Central memory CD4-positive, alpha-beta T cell (primary cell): ENCODE results near the gene FUT8.

Experiments used
- DNase-seq: peaks from one replicate; pipeline ENCODE4 v3.0.0; 2022

The FUT8 gene

DNA sequence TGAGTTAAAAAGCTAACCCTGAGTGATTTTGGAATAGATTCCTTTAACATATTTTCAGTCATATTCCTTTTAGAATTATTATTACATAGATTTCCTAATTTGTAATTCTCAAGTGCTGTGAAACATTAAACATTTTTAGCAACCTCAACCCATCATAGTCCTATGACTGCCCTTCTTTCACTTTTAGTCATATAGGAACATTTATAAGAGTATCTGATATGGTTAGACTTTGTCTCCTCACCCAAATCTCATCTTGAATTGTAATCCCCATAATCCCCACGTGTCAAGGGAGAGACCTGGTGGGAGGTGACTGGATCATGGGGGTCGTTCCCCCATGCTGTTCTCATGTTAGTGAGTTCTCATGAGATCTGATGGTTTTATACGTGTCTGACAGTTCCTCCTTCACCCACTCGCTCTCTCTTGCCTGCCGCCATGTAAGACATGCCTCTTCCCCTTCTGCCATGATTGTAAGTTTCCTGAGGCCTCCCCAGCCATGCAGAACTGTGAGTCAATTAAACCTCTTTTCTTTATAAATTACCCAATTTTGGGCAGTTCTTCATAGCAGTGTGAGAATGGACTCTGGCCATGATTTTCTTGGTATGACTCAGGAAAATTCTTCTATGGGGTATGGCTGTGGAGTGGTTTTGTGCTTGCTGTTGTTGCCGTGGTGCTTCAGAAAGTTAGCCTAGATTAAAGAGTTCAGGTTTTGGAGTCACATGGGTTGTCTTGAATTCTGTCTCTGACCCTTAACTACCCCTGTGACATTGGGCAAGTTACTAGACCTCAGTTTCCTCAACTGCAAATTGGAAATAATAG lies 83.9 kb downstream of the FUT8 start:
- DNase-seq = no peak

DNA sequence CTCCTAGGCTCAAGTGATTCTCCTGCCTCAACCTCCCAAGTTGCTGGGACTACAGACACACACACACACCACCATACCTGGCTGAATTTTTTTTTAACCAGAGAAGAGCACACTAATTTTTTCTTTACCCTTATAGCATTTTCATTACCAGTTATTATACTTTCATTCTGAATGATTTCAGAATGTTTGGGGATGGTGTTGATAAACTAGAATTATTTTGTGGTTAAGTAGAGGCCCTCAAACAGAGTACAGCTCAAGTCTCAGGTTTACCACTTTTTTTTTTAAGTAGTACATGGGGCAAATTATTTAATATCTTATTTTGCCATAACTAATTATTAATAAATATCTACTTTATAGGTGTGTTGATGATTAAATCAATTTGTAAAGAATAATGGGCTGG lies 86.6 kb downstream of the FUT8 start:
- no peak for DNase-seq

DNA sequence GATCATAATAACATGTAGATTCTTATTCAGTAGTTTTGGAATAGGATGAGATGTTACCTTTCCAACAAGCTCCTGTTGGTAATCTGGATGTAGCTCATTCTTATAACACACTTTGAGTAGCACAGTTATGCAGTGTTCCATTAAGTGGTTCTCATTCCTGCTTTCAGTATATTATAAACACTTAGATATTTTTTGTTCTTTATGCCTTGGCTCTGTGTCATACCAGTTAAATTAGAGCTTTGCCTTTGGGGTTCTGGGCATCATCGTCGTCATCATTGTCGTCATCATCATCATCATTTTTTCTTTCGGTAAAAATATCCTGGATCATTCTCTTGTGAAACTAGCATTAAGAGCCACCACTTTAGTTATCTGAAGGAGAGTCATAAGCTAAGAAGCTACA lies 87.5 kb downstream of the FUT8 start:
- DNase-seq = no peak

DNA sequence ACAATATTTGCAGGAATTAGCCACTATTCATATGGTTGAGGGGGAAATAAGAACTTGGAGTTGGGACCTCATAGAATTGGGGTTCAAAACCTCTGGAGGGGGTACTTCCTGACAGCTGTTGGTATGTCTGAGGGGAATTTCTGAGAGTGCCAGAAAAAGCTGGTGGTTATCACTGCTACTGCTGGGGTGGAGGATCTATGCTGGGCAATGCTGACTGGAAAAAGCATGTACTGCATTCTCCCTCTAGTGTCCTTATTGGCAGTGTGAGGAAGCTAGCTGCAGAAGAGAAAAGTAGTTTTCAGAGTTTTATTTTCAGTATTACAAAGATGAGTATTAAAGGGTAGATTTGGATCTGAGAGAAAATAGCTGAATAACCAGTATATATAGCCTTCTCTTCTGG lies 88.8 kb downstream of the FUT8 start:
- no peak for DNase-seq

DNA sequence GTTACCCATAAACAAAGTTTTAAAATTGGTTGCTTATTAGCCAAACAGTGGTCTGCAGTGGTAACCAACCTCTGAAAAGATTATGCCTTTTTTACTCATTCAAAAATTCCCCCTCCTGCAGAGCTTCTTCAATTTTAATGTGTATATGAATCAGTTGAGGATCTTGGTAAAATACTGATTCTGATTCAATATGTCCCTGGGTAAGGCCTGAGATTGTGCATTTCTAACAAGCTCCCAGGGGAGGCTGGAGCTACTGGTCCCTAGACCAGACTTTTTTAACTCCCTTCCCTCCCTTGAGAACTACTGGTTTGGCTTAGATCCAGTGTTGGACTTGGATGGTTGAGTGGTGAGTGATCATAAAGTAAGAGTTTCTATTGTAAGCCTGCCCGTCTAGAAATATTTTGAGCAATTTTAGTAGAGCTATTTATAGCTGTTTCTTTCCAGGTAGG lies 90.2 kb downstream of the FUT8 start:
- no peak for DNase-seq

DNA sequence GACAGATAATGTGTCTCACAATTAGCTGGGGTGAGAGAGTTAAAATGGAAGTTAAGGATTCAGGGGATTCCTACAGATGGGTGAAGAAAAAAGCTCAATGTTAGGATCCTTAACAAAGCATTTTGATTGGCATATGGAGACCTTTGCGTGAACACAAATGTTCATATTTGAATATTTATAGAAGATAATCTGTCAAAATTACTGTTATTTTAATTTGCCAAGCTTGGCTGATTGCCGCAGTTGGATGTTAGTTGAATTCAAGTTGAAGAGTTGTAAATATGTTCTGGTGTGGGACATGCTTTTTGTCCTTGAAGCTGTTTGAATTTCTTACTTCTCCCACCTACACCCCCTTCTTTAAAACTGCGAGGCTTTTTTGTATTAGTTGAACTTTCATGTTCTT lies 91.2 kb downstream of the FUT8 start:
- DNase-seq = no peak

DNA sequence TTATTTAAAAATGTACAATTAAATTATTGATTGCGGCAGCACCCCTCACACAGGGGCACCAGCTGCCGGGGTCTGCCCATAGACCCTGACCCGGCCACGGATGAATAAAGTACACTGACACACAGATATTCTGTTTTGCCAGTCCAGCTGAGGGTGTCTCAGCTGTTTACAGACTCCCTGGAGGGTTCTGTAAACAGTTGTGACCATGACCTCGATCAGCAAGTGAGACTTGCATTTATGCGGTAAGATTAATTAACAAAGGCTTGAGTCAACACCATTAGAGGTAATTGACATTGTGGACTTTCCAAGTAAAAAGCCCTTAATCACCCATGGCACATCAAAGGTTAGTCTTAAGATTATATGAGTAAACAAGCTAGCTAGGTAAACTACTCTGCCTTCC lies 94.3 kb downstream of the FUT8 start:
- DNase-seq = no peak

DNA sequence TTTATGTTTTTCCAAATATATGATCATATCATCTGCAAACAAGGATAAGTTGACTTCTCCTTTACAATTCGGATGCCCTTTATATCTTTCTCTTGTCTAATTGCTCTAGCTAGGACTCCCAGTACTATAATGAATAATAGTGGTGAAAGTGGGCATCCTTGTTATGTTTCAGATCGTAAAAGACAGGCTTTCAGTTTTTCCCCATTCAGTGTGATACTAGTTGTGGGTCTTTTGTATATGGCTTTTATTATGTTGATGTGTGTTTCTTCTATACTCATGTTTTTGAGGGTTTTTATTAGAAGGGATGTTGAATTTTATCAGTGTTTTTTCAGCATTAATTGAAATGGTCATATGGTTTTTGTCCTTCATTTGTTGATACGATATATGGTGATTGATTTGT lies 97.3 kb downstream of the FUT8 start:
- no peak for DNase-seq

DNA sequence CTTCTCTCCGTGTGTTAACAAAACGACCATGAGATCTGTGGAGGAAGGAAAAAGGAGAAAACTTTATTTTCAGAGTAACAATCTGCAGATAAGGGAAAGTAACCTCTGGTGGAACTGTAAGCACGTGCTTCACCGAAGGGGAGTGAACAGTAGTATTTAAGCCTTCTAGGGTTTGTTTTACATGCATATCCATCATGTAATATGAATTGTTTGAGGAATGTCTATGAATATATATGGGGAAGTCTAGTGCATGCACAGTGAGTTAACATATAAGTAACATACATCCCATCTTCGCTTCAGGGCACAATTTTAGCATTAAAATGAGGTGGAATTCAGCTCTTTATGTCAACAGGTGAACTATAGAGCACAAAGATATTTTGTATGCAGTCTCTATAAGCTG lies 101.1 kb downstream of the FUT8 start:
- no peak for DNase-seq

DNA sequence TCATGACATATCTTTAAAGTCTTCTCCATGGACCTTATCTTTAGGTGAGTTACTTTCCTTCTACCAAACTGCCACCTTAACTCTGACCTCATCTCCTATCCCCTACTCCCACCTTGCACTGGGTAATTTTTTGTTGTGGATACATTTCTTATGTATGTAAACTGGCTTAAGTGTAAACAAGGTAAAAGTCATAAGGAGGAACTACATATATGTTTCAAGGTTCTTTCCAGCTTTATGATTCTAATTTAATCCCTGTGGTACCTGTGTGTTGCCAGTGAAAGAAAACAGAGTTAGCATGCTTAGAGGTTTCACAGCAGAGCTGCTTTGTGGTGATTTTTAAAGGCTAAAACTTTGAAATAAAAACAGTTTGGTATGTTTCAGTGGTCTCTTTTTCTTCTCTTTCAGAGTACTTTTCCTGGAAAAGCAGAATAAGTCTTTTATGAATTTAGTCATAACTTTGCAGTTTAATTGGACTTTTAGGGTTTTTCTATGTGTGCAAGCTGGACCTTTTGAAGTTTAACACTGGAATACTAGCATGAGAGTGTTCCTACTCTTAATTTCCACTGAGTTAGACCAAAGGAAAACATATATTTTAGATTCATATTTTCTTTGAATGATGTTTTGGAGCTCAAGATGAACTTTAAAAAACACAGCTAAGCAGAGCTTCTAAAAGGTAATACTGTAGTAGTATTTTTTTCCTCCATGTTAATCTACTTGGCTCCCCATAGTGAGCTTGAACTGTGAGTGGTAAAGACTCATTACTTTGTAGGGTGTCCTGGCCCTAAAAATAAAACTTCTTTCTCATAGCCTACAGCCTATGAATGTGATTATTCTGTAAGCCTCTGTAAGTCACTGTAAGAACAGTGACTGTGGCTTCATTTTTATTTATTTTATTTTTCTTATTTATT lies 105.4 kb downstream of the FUT8 start:
- no peak for DNase-seq

DNA sequence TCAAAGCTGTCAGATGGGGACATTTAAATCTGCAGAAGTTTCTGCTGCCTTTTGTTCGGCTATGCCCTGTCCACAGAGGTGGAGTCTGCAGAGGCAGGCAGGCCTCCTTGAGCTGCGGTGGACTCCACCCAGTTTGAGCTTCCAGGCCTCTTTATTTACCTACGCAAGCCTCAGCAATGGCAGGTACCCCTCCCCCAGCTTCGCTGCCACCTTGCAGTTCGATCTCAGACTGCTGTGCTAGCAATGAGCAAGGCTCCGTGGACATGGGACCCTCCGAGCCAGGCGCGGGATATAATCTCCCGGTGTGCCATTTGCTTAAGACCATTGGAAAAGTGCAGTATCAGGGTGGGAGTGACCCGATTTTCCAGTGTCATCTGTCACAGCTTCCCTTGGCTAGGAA lies 115.5 kb downstream of the FUT8 start:
- no peak for DNase-seq

DNA sequence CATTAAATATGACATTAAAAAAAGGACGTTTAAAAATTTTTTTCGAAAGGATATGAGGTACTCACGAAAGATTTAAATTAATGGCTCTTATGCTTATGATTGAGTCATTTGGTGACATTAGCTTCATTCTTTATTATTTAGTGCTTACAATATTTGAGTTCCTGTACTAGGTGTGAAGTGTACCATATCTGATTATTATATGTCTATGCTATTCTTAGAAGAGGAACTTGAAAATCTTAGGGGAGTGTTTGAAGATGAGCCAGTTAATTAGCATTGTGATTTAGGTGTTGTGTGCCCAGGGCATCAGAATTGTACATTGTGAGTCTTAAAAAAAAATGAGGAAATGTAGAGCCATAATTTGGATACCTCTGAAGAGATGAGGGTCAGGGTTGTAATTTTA lies 118.6 kb downstream of the FUT8 start:
- DNase-seq = no peak

DNA sequence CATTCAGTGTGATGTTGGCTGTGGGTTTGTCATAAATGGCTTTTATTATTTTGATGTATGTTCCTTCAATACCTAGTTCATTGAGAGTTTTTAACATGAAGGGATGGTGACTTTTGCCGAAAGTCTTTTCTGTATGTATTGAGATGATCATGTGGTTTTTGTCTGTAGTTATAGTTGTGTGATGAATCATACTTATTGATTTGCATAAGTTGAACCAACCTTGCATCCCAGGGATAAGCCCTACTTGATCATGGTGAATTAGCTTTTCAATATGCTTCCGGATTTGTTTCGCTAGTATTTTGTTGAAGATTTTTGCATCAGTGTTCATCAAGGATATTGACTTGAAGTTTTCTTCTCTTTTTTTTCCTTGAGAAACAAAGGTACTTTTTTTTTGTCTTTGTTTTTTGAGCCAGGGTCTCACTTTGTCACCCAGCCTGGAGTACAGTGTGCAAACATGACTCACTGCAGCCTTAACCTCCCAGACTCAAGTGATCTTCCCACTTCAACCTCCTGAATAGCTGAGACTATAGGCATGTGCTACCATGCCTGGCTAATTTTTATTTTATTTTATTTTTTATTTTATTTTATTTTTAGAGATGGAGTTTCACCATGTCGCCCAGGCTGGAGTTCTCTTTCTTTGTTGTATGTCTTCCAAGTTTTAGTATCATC lies 121.3 kb downstream of the FUT8 start:
- no peak for DNase-seq

DNA sequence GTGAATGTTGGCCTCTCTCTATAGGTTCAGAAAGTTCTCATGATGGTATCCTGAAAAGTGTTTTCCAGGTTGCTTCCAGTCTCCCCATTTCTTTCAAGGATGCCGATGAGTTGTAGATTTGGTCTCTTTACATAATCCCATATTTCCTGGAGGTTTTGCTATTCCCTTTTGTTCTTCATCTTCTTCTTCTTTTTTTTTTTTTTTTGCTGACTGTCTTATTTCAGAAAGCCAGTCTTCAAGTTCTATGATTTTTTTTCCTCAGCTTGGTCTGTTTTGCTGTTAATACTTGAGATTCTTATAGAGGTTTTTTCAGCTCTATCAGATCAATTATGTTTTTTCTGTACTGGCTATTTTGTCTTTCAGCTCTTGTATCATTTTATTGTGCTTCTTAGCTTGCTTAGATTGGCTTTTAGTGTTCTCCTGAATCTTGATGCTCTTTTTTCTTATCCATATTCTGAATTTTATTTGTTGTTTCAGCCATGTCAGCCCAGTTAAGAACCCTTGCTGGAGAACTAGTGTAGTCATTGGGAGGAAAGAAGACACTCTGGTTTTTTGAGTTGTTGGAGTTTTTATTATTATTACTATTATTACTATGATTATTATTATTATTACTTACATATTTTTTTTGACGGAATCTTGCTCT lies 124.4 kb downstream of the FUT8 start:
- DNase-seq = no peak

DNA sequence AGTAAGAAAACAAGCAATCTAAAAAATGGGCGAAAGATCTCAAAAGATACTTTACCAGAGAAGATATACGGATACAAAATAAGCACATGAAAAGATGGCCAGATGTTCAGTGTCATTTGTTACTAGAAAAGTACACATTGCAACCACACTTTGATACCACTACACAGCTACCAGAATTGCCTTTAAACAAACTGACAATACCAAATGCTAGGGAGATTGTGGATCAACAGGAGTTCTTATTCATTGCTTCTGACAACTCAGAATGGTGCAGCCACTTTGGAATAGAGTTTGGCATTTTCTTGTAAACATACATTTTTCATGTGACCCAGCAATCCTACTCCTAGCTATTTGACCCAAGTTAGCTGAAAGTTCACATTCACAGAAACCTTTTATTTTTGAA lies 136.3 kb downstream of the FUT8 start:
- DNase-seq = no peak

DNA sequence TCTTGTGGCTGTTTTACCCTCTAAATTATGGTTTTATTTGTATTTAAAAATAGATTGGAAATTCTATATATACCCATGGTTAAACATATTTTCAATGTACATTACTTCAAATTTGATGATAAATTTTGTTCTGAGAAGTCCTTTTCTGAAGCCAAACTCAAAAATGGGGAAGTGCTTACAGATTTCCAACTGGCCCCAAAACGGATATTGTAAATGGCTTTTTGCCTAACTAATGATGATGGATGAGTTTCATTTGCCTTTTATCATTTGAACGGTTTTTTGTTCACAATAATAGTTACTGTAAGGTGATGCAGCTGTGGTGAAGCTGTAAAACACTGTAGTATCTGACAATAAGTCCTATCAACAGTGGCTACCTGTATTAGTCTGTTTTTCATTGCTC lies 136.9 kb downstream of the FUT8 start:
- DNase-seq = no peak

DNA sequence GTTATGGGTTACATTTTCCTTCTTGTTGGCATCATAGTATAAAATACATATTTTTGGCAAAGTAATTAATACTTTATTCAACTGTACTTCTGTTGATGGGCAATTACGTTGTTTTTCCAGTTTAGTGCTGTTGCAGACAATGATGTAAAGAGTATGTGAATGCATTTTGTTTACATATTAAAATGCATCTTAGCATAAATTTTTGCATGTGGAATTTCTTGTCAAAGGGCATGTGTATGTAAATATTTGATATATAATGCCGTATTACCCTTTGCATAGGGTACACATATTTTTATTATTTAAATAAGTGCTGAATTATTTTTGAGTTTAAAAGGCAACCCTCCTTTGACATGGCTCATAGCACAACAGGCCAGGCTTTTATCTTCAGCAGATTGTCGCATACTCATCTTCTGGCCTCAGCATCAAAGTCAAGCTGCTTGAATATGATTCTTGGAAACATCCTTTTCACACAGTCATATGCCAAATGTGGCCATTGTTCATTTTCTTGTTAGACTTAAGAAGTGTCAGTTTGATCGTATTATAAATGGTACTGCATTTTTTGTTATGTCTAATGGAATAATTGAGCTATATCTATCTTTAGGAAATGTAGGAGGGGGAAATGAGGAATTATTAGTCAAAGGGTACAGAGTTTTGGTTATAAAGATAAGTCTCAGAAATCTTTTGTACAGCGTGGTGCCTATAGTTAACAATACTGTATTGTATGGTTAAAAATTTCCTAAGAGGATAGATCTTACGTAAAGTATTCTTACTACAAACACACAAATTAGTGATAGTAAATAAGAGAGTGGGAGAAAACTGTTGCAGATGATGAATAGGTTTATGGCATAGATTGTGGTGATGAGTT lies 138.5 kb downstream of the FUT8 start:
- DNase-seq = no peak

DNA sequence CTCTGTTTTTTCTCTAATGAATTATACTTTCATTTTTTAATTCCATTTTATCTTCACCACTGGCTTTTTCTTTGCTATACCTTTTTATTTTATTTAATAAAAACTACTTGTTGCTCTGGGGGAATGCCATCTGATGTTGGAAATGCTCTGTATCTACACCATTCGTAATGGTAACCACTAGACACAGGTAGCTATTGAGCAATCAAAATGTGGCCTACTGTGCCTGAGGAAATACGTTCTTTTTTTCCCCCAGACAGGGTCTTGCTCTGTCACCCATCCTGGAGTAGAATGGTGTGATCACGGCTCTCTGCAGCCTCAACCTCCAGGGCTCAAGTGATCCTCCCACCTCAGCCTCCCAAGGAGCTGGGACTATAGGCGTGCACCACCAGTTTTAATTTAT lies 140.2 kb downstream of the FUT8 start:
- no peak for DNase-seq

DNA sequence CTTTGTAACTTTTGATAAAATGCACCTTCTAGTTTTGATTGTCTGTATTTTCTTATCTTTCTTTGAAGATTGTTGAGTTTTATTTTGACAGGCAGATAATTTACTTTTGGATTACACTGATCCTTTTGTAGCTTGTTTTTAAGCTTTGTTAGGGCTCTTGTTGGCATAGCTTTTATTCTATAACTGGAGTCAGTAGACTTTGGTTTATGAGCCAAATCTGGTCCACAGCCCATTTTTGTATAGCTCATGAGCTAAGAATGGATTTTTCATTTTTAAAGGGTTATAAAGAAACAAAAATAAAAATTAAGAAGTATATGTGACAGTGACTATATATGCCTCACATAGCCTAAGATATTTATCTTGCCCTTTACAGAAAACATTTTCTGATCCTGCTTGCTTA lies 142.3 kb downstream of the FUT8 start:
- DNase-seq = no peak

DNA sequence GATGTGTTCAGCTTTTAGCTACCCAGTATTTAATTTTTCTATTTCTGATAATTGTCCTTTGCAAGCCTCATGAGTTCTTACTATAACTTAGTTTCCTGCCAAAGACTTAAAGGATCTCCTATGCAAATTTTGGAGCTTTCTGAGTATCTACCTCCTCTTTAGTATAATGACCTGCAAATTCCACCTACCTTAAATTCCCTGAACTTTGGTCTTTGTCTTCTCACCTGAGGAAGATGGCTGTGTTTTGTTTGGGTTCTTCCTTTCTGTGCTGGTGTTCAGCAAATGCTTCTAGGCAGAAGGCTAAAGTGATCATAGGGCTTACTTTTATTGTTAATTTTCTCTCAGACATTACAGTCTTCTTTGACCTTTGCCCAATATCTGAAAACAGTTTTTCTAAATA lies 142.8 kb downstream of the FUT8 start:
- no peak for DNase-seq

DNA sequence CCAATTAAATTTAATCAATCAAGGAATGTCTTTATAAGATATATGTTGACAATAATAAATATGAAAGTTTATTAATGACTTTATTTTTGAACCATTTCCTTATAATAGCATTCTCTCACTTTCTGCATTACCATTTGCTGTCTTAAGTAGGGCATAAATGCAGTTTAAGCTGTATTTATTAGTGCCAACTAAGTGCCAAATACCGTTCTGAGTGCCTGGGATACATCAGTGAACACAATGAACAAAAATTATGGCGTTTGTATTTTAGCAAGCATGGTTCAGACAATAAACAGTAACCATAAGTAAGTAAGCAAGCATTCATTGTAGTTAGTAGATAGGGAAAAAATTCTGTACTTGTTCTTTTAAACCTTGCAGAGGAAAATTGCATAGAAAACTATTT lies 145.8 kb downstream of the FUT8 start:
- no peak for DNase-seq
